Fibroblast of the aortic adventitia (primary cell): ENCODE results near the gene TUT7. TPM values are rescaled to one million over a fixed set of nuclear protein-coding genes. Genes with fewer than 3 reads are reported as not detected.

ENCODE experiments used
- DNase-seq: peaks from one replicate; pipeline ENCODE4 v3.0.0-alpha.2; 2010; ENCODE audit warnings: low read depth
- H3K4me3 ChIP-seq: 2 replicates; pipeline ENCODE4 v1.5.1; 2011; ENCODE audit warnings: low read depth, mild to moderate bottlenecking, control low read depth, low read length, moderate library complexity
- CTCF ChIP-seq: IDR thresholded peaks from 2 replicates; pipeline ENCODE4 v1.5.1; 2011; ENCODE audit warnings: mild to moderate bottlenecking, low read length, control low read depth, inconsistent platforms; ENCODE audit not compliant: insufficient read depth
- total RNA-seq: library from RNA; depleted of rRNA; stranded (reverse); fragments of >200 nt; gene quantifications from 2 replicates; pipeline ENCODE4 v1.2.3, GENCODE V29; 2012; ENCODE audit warnings: low replicate concordance

TUT7 gene
- total RNA-seq, 1 donor: 44.2 TPM

- no peak overlapping the region for H3K4me3 ChIP-seq
- no peak for TF ChIP-seq CTCF
- DNase-seq: no peak
These were observed 6.2 kb downstream of the TUT7 start for GRCh38 chr9:86347991-86348390.

- no peak for DNase-seq
- no peak overlapping the region for H3K4me3 ChIP-seq
- no peak for TF ChIP-seq CTCF
These were observed 9.4 kb downstream of the TUT7 start for GRCh38 chr9:86344818-86345217.

- no peak for DNase-seq
- TF ChIP-seq CTCF: no peak
- H3K4me3 ChIP-seq: no peak overlapping the region
These were observed 11.9 kb downstream of the TUT7 start for GRCh38 chr9:86342269-86342668.

- H3K4me3 ChIP-seq: no peak overlapping the region
- no peak for DNase-seq
- no peak for TF ChIP-seq CTCF
These were observed 13.2 kb downstream of the TUT7 start for GRCh38 chr9:86341007-86341491.

- H3K4me3 ChIP-seq: no peak overlapping the region
- DNase-seq: no peak
- no peak for TF ChIP-seq CTCF
These were observed 13.7 kb downstream of the TUT7 start for GRCh38 chr9:86340356-86341006.

GRCh38 chr9:86337469-86338108 lies 16.6 kb downstream of the TUT7 start:
- no peak overlapping the region for H3K4me3 ChIP-seq
- no peak for DNase-seq
- no peak for TF ChIP-seq CTCF
